Glutamatergic neuron (in vitro differentiated cells): ENCODE results near the gene SMAD3. TPM values are rescaled to one million over a fixed set of nuclear protein-coding genes. Genes with fewer than 3 reads are reported as not detected.

Experiments
- DNase-seq: peaks from one replicate; pipeline ENCODE4 v3.0.0; 2022
- H3K27ac Mint-ChIP-seq: one replicate; pipeline ENCODE4 v1.8.0; 2020; ENCODE audit warnings: mild to moderate bottlenecking, mixed read lengths, inconsistent platforms; ENCODE audit not compliant: unreplicated experiment
- H3K27me3 Mint-ChIP-seq: one replicate; pipeline ENCODE4 v1.8.0; 2020; ENCODE audit warnings: mild to moderate bottlenecking, moderate library complexity, mixed read lengths, inconsistent platforms; ENCODE audit not compliant: unreplicated experiment
- H3K36me3 Mint-ChIP-seq: one replicate; pipeline ENCODE4 v1.8.0; 2020; ENCODE audit warnings: mild to moderate bottlenecking, mixed read lengths, inconsistent platforms; ENCODE audit not compliant: unreplicated experiment
- H3K4me1 Mint-ChIP-seq: one replicate; pipeline ENCODE4 v1.8.0; 2020; ENCODE audit warnings: mild to moderate bottlenecking, low read depth, mixed read lengths, inconsistent platforms; ENCODE audit not compliant: unreplicated experiment
- H3K4me3 Mint-ChIP-seq: one replicate; pipeline ENCODE4 v1.8.0; 2020; ENCODE audit warnings: mild to moderate bottlenecking, mixed read lengths, inconsistent platforms; ENCODE audit not compliant: unreplicated experiment
- H3K9me3 Mint-ChIP-seq: one replicate; pipeline ENCODE4 v1.8.0; 2020; ENCODE audit warnings: mild to moderate bottlenecking, moderate library complexity, mixed read lengths, inconsistent platforms; ENCODE audit not compliant: unreplicated experiment
- CTCF ChIP-seq: fragments of 200-600 bp; sonication (generic); IDR thresholded peaks from one replicate; pipeline ENCODE4 v1.5.0; 2021; ENCODE audit not compliant: partially characterized antibody, unreplicated experiment
- total RNA-seq: library from RNA; stranded (reverse); fragmentation: NEBNext Ultra II Directional; extraction: Animal tissue kit (Norgen Biotek cat#: 25700); gene quantifications from one replicate; pipeline ENCODE4 v1.2.1, GENCODE V29; 2021; ENCODE audit not compliant: unreplicated experiment

Gene SMAD3
- total RNA-seq, 1 donor from 2014 or later, result 5.0 TPM

- peaks cover 21% of the 10 kb centered on the region for H3K4me1 Mint-ChIP-seq
- no peak overlapping the region for H3K4me3 Mint-ChIP-seq
- H3K27me3 Mint-ChIP-seq, result no peaks in the 10 kb centered on the region
- H3K36me3 Mint-ChIP-seq, result no peaks in the 10 kb centered on the region
- H3K9me3 Mint-ChIP-seq, result no peaks in the 10 kb centered on the region
- H3K27ac Mint-ChIP-seq, result no peak overlapping the region
- DNase-seq, result no peak
- no peak for TF ChIP-seq CTCF
Measured at GRCh38 chr15:67093504-67093862, 28.1 kb downstream of the SMAD3 start.

GRCh38 chr15:67094001-67094826, 28.8 kb downstream of the SMAD3 start:
- no peaks in the 10 kb centered on the region for H3K27me3 Mint-ChIP-seq
- no peak for TF ChIP-seq CTCF
- no peak for DNase-seq
- H3K4me3 Mint-ChIP-seq, result no peak overlapping the region
- peaks cover 20% of the 10 kb centered on the region for H3K4me1 Mint-ChIP-seq
- H3K27ac Mint-ChIP-seq, result no peak overlapping the region
- no peaks in the 10 kb centered on the region for H3K36me3 Mint-ChIP-seq
- H3K9me3 Mint-ChIP-seq, result no peaks in the 10 kb centered on the region

GRCh38 chr15:67095912-67096311, 30.5 kb downstream of the SMAD3 start:
- Mint-ChIP-seq H3K27me3 (no peaks in the 10 kb centered on the region), H3K9me3 (no peaks in the 10 kb centered on the region), H3K4me1 (peaks cover 9% of the 10 kb centered on the region), H3K27ac (no peak overlapping the region), H3K4me3 (no peak overlapping the region), H3K36me3 (no peaks in the 10 kb centered on the region)
- DNase-seq, result no peak
- no peak for TF ChIP-seq CTCF

- no peak overlapping the region for H3K27ac Mint-ChIP-seq
- peaks cover 2% of the 10 kb centered on the region for H3K4me1 Mint-ChIP-seq
- no peaks in the 10 kb centered on the region for H3K36me3 Mint-ChIP-seq
Measured at GRCh38 chr15:67096546-67097294, 31.3 kb downstream of the SMAD3 start.

More at GRCh38 chr15:67096546-67097294, 31.3 kb downstream of the SMAD3 start:
- Mint-ChIP-seq H3K9me3 (no peaks in the 10 kb centered on the region), H3K27me3 (no peaks in the 10 kb centered on the region), H3K4me3 (no peak overlapping the region)
- TF ChIP-seq CTCF, result no peak
- DNase-seq, result no peak
